GM21619 (cell line): ENCODE data around the gene WWTR1.

Source experiments
- ATAC-seq: cut with Tn5 transposase; IDR thresholded peaks from one replicate; pipeline ENCODE4 v1.9.1; 2021; ENCODE audit not compliant: unreplicated experiment

The WWTR1 gene

GRCh38 chr3:149657926-149658743 lies at the start of gene WWTR1:
Gene WWTR1 (minus strand): TSS chr3:149658025. CDS start chr3:149657306, 719 bp downstream.
- ATAC-seq, result peak; percentile 78

GRCh38 chr3:149706905-149707304 lies 49.1 kb upstream of the WWTR1 start:
- no peak for ATAC-seq

GRCh38 chr3:149705416-149705815 lies 47.6 kb upstream of the WWTR1 start:
- ATAC-seq, result no peak

- no peak for ATAC-seq
Measured at GRCh38 chr3:149703466-149703865, 45.6 kb upstream of the WWTR1 start.

GRCh38 chr3:149702691-149703441 lies 45.0 kb upstream of the WWTR1 start:
- no peak for ATAC-seq

- no peak for ATAC-seq
Measured at GRCh38 chr3:149701977-149702350, 44.1 kb upstream of the WWTR1 start.

- peak; percentile 43 for ATAC-seq
Measured at GRCh38 chr3:149701206-149701976, 43.6 kb upstream of the WWTR1 start.

- ATAC-seq, result no peak
Measured at GRCh38 chr3:149688122-149688757, 30.4 kb upstream of the WWTR1 start.

GRCh38 chr3:149686996-149687395 lies 29.2 kb upstream of the WWTR1 start:
- no peak for ATAC-seq

- no peak for ATAC-seq
Measured at GRCh38 chr3:149678351-149678950, 20.6 kb upstream of the WWTR1 start.

GRCh38 chr3:149673393-149673792 lies 15.6 kb upstream of the WWTR1 start:
- no peak for ATAC-seq

- ATAC-seq, result no peak
Measured at GRCh38 chr3:149670742-149671492, 13.1 kb upstream of the WWTR1 start.

- no peak for ATAC-seq
Measured at GRCh38 chr3:149667576-149667975, 9.8 kb upstream of the WWTR1 start.

- ATAC-seq, result no peak
Measured at GRCh38 chr3:149663966-149664365, 6.1 kb upstream of the WWTR1 start.

GRCh38 chr3:149662240-149662887 lies 4.5 kb upstream of the WWTR1 start:
- ATAC-seq, result no peak

GRCh38 chr3:149660462-149660861 lies 2.6 kb upstream of the WWTR1 start:
- ATAC-seq, result no peak

GRCh38 chr3:149658744-149659497 lies 1.1 kb upstream of the WWTR1 start:
- peak; percentile 8 for ATAC-seq

GRCh38 chr3:149657321-149657925 lies 402 bp downstream of the WWTR1 start:
- no peak for ATAC-seq
